Raji (cell line): Measurements from ENCODE around the gene ADGRG2.

Experiments
- POLR2A ChIP-seq: IDR thresholded peaks from 2 replicates; pipeline ENCODE4 v1.6.1; 2011; ENCODE audit warnings: low read depth, low read length, control low read depth; ENCODE audit not compliant: insufficient read depth

Gene ADGRG2, protein sequence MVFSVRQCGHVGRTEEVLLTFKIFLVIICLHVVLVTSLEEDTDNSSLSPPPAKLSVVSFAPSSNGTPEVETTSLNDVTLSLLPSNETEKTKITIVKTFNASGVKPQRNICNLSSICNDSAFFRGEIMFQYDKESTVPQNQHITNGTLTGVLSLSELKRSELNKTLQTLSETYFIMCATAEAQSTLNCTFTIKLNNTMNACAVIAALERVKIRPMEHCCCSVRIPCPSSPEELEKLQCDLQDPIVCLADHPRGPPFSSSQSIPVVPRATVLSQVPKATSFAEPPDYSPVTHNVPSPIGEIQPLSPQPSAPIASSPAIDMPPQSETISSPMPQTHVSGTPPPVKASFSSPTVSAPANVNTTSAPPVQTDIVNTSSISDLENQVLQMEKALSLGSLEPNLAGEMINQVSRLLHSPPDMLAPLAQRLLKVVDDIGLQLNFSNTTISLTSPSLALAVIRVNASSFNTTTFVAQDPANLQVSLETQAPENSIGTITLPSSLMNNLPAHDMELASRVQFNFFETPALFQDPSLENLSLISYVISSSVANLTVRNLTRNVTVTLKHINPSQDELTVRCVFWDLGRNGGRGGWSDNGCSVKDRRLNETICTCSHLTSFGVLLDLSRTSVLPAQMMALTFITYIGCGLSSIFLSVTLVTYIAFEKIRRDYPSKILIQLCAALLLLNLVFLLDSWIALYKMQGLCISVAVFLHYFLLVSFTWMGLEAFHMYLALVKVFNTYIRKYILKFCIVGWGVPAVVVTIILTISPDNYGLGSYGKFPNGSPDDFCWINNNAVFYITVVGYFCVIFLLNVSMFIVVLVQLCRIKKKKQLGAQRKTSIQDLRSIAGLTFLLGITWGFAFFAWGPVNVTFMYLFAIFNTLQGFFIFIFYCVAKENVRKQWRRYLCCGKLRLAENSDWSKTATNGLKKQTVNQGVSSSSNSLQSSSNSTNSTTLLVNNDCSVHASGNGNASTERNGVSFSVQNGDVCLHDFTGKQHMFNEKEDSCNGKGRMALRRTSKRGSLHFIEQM

DNA sequence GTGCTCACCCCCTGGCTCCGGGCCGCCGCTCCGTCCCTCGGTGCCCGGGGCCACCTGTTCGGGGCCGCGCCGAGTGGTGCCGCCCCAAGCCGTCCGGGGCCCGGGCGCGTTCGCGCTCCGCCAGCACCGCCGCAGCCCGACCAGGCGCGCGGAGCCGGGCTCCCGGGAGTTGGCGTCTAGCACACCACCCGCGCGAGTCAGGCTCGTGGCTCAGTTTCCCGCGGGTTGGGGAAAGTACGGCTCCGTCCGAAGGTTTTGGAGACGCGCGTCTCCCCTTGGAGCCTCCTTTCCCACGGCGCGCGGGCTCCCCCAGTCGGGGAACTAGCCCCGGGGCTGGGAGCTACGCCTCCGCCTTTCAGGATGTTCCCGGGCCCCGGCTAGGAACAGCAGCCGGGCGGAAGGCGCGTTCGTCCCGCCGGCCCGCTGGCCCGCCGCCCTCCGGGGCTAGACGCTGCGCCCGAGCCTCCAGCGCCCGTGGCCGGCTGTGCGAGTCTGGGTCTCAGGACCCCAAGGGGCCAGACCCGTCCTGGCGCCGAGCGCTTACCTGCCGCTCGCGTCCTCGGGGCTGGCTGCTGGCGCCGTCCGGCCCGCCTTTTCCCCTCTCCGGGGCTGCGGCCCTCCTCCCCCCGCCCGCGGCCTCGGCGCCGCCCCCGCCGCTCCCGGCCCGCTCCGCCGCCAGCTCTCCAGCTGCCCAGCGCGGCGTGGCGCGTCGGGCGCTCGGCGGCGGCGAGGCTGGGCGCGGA is at the start of gene ADGRG2:
Gene ADGRG2, minus strand, starts transcription at position 571 of the 743 bp plus-strand sequence. CDS start 53,634 bp downstream, outside the sequence.
- no peak for TF ChIP-seq POLR2A

DNA sequence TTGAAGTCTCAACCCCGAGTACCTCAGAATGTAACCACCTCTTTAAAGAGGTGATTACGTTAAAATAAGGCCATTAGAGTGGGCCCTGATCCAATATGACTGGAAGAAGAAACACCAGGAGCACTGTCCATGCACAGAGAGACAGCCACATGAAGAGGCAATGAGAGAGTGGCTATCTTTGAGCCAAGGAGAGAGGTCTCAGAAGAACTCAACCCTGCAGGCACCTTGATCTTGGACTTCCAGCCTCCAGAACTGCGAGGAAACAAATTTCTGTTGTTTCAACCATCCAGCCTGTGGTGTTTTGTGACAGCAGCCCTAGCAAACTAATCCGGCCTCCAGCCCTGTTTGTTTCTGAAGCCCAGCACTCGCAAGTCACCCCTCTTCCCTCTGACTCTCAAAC is 46.3 kb upstream of the ADGRG2 start:
- TF ChIP-seq POLR2A, result no peak

DNA sequence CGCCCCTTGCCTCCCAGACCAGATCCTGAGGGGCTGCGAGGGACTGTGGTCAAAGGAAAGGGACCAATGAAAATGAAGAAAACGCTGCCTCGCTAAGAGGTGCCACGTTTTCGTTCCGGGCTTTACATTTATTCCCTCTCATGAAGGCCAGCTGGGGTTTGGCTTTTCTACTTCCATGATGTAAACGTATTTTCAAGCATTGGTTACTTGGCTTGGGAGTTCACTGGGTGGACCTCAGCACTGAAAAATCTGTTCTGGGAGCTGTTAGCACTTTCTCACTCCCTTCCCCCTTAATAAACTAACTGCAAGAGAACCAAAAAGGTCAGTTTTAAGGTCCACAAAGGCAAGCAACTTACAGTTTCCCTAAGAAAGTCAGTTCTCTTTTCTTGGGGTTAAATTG is 40.6 kb upstream of the ADGRG2 start:
- no peak for TF ChIP-seq POLR2A

DNA sequence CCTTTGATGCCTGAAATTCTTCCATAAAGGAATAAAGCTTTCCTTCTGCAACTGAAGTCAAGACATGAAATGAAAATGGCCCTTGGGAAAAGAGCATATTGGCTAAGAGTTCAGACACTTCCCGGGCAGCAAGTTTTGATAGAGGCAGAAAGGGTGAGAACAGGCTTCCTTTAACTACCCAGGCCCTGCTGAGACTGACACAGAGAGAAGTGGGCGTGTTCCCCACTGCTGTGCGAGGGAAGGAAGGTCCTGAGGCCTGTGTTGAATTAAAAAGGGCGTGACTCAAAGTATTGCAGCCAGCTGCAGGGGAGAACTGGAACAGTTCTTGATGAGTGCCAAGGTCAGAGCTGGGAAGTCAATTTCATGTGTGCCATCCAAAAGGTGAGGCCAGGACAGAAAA is 33.9 kb upstream of the ADGRG2 start:
- no peak for TF ChIP-seq POLR2A

DNA sequence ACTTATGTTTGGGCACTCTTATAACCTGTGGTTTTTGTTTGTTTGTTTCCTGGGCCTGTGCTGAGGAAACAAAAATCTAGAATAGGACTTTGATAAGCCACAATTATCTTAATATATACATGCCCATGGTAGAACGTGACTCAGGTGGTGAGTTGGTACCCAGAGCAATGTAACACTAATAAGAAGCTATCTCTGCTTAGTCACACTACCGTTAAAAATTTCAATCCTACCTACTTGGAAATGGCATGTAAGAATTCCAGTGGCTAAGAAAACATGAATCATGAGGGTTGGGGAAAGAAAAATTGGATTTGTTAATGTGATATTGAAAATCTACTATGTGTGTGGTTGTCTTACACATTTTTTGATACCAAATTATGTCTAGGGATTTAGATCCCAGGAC is 30.5 kb upstream of the ADGRG2 start:
- no peak for TF ChIP-seq POLR2A

DNA sequence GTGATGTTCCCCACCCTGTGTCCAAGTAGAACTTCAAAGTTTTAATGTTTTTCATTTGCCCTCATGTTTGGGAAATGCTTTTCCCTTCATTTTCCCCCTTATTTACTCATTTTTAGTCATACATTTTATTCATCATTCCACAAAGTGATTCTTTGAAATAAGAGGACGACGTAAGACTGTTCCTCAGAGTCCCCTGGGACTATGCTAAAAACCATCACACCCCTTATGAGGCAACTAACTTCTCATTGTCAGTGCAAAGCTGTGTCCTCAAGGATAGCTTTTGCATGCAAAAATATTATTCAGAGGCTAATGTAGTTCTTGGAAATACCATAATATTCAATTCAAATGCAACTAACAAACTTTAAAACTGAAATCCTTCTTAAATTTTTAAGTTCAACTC is 14.8 kb upstream of the ADGRG2 start:
- no peak for TF ChIP-seq POLR2A

DNA sequence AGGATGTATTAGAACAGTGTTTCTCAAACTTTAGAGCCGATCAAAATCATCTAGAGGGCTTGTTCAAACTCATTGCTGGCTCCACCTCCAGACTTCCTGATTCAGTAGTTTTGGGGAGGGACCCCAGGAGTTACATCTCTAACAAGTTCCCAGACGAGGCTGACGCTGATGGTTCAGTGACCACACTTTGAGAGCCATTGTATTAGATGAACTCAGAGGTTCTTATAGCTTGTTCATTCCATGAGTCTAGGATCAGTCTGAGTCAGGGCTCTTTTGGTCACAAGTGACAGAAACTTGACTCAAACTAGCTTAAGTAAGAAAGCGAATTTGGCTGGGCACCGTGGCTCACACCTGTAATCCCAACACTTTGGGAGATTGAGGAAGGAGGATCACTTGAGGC is 11.5 kb upstream of the ADGRG2 start:
- TF ChIP-seq POLR2A, result no peak

DNA sequence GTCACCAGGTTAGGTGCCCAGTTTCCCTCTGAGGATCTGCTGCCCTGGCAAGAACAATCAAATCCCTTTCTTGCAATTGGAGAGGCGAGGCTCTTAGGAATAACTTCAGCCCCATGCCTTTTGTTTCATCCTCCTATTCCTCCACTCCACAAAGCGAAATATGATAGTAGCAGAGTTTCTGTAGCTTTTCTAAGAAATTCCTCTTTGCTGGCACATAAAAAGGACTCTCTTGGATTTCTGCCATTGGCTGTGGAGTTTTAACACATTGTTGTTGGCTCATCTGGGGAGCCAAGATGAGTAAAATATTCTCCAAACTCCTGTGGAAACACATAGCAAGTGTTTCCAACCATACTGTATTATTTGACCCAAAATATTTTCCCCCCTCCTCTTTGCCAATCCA is 11.0 kb upstream of the ADGRG2 start:
- no peak for TF ChIP-seq POLR2A

DNA sequence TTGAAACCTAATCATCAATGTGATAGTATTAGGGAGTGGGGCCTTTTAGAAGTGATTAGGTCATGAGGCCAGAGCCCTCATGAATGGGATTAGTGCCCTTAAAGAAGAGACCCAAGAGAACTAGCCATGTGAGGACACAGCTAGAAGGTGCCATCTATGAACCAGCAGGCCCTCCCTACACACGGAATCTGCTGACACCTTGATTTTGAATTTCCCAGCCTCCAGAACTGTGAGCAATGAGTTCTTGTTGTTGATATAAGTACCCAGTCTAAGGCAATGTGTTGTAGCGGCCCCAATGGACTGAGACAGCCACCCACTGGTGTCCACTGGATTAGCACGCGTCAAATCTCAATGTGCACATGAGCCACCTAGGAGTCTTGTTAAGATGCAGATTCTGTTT is 8.4 kb upstream of the ADGRG2 start:
- TF ChIP-seq POLR2A, result no peak

DNA sequence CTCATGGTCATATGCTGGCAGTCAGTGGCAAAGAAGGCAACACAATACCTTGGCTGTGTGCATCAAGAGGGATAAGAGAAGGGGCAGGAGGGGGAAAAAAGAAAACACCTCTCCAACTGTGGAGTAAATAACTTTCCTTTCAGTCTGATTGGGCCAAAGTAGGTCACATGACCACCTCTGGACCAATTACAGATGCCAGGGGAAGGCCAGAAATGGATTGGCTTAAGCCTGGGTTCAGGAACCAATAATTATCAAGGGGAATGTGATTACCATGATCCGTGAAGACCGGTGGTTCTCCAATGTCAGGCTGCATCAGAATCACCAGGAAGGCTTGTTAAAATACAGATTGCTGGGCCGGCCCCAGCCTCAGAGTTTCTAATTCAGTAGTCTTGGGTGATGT is 7.4 kb upstream of the ADGRG2 start:
- TF ChIP-seq POLR2A, result no peak

DNA sequence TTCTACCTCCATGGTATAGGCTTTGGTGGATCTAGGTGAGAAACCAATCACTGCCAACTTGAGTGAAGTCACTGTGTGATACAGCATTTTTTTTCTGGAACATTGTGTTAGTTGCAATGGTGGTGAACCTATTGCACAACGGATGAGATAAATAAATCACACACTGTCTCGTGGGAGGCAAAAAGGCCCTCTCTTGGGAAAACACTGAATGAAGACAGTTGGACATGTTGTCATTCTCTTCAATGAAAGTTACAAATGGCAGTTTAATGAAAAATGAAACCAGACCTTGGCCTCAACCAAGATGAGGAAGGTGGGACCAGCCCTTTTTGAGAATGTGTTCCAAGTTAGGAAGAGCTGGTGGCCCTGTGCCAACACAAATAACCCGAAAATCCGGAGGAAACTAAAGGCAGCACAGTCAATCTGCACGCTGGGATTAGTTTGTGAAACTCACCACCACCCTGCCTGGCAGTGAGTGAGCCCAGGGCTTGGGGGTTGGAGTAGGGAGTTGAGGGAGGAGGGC is 5.4 kb upstream of the ADGRG2 start:
- no peak for TF ChIP-seq POLR2A

DNA sequence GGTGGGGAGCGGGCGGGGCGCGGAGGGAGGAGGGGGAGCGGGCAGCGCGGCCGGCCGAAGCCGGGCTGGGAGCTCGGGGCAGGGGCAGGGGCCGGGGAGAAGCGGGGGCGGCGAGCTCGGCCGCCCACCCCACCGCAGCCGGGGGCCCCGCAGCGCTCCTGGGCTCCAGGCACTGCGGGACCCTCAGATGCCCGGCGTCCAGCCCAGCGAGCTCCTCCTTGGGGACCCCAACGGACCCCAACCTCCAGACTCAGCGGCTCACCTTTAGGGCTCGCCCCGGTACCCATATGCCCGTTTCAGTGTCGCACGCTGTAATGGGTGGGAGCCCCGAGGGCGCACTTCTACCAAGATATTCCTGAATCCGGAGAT is 357 bp upstream of the ADGRG2 start:
- TF ChIP-seq POLR2A, result no peak

DNA sequence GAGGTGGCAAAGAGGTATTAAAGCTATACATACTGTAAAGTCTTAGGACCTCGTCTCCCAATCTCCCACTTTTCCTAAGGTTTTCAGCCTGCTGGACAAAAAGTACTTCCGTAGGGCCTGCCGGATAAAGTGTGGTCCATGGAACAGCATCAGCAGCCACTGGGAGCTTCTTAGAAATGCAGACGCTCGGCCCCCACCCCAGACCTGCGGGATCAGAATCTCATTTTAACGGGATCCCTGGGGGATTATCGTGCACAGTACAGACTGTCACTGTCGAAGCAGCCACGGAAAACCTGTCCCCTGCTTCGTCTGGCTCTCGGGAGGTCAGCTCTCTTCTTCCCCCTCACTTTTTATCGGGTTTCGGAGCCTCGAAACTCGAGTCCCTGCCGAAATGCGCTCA is 802 bp downstream of the ADGRG2 start:
- TF ChIP-seq POLR2A, result no peak

DNA sequence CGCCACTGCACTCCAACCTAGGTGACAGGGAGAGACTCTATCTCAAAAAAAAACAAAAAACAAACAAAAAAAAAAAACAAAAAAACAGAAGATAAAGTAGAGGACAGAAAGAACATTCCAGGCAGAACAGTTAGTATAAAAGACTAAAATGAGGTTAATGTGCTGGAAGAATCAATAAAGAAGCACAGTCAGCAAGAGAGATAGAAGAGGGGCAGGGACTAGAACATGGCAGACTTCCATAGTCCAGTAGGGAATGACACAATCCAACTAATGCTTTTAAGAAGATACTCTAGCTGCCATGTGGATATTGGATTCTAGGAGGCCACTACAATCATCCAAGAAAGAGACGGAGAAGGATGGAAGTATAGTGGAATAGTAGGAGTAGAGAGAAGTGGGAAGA is 11.6 kb downstream of the ADGRG2 start:
- TF ChIP-seq POLR2A, result no peak

DNA sequence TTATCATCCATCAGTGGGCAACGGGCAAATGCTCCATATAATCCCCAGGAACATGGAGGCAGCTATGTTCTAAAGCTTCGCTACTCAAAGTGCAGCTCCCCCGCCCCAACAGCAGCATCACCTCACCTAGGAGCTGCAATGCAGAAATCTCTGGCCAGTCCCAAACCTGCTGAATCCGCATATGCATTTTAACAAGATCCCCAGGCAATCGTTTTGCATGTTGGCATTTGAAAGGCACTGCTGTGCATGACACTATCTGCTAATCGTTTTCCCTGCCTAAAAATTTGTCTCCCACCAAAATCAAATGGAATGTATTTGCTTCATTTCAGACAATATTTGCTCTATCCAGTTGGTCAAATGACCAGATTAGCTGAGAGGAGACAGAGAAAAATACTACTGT is 15.2 kb downstream of the ADGRG2 start:
- TF ChIP-seq POLR2A, result no peak
